NCI-H1105 treated with DMSO at 0.1 percent for 48 hours (cell line): ENCODE measurements around the gene PSMC5.
"Not testable (repeated sequence)": the region's sequence is repeated elsewhere in the genome, so short reads cannot be mapped to it uniquely, and the experiment has no call there.

Experiments
- DNase-seq: peaks from one replicate; lab custom pipeline; 2025; lab: John Stamatoyannopoulos, UW

The PSMC5 gene

DNA sequence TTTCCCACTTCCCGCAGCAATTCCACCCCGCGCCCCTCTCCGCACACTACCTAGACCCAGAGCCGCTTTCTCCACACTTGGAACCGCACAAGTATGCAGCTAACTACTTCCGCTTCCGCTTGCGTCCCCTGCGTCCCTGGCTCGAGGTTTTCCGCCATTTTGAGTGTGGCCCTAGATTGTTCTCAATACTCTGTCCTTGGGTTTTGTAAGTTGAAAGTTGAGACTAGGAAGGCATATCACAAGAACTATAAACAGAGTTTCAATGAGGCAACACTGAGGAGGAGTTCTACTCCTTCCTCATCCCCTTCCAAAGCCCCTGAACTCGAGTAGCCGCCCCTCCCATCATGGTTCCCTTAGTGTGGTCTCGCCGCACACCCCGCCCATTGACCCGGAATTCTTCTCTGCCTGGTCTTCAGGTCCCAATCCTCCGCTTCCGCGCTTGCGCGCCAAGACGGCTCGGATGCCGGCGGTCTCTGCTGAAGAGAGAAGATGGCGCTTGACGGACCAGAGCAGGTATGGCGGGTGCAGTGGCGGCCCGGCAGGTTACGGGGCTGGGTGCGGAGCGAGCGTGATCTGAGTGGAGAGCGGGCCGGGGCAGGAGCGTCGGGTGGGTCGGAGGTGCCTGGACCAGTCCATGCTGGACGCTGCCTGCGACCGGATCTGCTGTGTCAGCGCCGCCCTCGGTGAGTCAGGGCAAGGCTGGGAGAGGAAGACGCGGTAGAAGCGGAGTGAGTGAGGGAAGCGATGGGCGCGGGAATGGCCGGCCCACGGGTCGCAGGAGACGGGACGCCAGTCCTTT lies at the start of gene PSMC5, which contains the start of gene FTSJ3:
TSS of gene PSMC5 (plus strand) at position 430 of the 799 bp plus-strand sequence. CDS start at position 490, 60 bp downstream.
TSS of gene FTSJ3 (minus strand) at position 662 of the 799 bp plus-strand sequence. CDS start 761 bp downstream, outside the sequence.
- DNase-seq: peak; percentile 91

DNA sequence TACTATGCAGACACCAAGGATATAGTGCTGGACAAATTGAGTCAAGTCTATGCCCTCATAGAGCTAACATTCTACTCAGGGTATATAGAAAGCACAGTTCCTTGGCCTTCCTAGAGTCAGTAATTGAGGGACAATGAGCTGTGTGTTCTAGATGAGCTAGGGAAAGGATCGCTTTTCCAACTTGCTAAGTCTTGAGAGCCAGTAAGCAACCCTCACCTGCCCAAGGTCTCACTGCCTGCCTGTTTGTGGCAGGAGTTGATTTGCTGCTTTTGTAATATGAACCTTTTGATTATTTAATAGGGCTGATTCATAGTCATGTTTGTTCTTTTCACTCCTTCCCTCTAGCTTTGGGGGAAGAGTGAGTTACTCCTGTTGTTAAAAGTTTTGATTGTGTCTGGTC lies 46.7 kb upstream of the PSMC5 start:
- no peak for DNase-seq

DNA sequence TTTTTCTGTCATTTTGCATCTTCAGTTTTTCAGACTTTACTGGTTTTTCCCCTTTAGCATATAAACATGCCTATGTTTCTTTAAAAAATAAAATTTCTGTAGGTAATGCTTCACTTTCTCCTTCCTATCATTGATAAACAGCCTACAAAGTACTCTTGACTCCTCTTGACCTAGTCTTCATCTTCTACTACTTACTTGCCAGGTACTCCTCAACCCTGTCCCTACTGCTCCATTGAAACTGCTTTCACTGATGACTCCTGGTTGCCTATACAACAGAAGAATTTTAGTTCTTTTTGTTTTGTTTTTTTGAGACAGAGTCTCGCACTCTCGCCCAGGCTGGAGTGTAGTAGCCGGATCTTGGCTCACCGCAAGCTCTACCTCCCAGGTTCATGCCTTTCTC lies 46.3 kb upstream of the PSMC5 start:
- no peak for DNase-seq

DNA sequence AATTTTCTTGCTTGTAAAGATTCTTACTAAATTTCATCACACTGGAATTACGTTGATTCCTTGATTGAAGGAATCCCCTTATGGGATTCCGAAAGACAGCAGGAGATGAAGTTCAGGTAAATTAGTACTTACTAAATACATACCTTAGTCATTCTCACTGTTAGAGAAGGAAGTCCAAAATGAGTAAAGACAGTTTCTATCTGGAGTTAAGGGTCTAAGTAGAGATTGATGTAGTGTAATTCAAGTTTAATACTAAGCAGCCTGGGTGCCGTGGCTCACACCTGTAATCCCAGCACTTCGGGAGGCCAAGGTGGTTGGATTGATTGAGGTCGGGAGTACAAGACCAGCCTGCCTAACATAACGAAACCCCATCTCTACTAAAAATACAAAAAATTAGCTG lies 43.7 kb upstream of the PSMC5 start:
- no peak for DNase-seq

DNA sequence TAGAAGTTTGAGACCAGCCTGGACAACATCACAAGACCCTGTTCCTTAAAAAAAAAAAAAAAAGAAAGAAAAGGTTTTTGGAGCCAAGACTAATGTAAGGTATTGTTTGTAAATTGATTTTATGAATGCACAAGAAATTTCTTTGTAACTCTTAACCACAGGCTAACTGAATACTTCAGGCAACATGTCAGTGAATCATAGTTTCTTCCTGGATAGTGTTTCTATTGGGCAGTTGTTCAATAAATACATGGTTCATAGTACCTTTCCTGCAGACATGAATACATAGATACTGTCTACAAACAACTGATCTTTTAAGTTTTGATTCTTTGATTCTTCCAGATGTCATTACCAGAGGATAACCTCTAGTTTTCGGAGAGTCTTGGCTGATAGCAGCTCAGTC lies 41.7 kb upstream of the PSMC5 start:
- no peak for DNase-seq

DNA sequence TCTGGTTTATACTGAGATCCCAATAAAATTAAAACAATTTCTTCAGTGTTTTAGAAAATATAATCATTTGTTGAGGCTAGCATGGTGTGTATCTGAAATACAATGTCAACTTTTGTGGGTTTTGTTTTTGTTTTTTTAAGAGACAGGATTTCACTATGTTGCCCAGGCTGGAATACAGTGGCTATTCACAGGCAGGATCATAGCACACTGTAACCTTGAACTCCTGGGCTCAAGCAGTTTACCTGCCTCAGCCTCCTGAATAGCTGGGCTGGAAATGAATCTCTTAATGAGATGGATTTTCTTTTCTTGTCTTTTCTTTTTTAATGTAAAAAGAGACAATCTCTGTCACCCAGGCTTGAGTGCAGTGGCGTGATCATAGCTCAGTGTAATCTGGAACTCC lies 41.1 kb upstream of the PSMC5 start:
- no peak for DNase-seq

DNA sequence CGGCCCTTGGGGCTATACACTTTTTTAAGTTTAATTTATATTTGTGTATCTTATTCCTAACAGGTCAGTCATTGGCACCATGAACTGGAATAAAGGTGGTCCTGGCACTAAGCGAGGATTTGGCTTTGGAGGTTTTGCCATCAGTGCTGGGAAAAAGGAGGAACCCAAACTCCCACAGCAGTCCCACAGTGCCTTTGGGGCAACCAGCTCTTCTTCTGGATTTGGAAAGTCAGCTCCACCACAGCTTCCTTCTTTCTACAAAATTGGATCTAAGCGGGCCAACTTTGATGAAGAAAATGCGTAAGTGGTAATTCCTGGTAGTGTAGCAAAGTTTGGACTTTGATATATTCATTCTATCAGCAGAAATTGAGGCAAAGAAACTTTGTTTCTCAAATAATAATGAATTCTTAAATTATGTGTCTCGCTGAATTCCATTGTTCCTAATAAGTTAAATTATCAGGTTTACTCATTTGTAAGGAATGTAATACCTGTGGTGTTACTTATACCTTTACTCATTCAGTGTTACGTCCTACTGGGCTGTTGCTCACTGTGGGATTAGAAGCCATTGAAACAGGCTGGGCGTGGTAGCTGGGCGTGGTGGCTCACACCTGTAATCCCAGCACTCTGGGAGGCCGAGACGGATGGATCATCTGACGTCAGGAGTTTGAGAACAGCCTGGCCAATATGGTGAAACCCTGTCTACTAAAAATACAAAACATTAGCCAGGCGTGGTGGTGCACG lies 40.1 kb upstream of the PSMC5 start:
- no peak for DNase-seq

DNA sequence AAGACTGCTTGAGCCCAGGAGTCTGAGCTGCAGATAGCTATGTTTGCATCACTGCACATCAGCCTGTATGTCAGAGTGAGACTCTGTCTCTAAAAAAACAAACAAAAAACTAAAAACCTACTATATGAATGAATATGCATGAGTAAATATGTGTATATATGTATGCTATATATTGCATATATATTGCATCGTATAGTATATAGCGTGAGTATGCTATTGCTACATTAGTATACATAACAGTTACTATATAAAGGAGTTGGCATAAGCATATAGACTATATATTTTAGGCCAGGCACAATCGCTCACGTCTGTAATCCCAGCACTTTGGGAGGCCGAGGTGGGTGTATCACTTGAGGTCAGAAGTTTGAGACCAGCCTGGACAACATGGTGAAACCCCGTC lies 37.2 kb upstream of the PSMC5 start:
- DNase-seq: no peak

DNA sequence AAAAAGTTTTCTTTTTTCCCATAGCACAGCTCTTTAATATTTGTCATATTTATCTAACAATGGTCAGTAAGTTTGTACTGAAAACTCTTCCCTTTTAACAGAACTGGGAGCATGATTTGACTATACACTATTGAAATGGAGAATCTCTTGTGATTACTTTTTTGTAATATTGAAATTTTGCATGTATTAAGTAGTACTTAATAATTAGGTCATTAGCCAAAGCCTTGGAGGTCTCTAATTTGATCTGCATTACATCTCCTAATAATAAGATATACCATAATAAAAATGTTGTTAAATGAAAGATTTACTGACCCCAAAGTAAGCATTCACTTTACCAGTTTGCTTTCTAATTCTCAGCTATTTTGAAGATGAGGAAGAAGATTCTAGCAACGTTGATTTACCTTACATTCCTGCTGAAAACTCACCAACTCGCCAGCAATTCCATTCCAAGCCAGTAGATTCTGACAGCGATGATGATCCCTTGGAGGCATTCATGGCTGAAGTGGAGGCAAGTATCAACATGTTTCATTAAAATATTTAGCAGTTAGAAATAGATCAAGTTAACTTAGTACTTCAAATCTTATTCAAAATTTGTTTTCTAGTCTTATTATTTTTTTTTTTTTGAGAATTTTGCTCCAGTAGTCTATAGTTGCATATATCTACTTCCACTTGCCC lies 35.0 kb upstream of the PSMC5 start:
- DNase-seq: no peak

DNA sequence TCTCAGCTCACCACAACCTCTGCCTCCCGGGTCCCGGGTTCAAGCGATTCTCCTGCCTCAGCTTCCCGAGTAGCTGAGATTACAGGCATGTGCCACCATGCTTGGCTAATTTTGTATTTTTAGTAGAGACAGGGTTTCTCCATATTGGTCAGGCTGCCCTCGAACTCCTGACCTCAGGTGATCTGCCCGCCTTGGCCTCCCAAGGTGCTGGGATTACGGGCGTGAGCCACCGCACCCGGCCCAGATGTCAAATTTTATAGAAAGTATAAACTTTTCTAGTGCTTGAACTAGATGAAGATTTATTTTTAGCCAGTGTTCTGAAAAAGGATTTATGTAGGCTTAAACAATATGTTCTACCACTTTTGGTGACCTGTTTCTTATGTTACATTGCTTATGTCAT lies 30.9 kb upstream of the PSMC5 start:
- DNase-seq: not testable (repeated sequence)

DNA sequence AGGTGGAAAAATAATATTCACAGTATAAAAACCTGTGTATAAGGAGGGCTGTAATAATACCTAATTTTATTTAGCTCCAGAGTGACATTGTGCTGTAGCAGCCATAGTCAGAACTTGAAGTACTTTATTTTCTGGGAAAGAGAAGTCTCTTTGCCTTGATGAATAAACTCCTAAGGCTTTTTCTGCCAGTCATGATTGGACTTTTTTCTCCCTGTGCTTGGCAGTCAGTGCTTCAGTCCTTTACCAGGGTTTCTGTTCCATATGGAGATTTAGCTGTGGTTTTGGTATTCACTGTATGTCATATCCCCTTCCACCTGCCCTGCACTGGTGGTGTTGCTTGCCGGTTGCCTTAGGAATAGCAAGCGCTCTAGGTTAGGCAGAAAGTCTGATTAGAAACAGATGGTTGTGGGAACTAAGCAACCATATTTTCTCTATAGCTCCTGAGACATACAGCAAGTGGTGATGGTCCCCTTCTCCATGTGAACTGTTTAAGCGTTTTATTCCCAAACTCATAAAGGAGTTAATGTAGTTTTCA lies 28.6 kb upstream of the PSMC5 start:
- no peak for DNase-seq

DNA sequence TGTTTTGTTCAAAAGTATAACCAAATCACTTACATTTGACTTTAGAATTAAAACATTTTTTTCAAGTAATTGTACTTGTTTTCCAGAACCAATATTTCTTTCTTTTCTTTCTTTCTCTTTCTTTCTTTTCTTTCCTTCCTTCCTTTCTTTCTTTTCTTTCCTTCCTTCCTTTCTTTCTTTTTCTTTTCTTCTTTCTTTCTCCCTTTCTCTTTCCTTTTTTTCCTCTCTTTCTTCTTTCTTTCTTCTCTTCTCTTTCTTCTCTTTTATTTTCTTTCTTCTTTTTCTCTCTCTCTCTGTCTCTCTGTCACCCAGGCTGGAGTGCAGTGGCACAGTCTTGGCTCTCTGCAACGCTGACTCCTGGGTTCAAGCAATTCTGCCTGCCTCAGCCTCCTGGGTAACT lies 26.4 kb upstream of the PSMC5 start:
- no peak for DNase-seq

DNA sequence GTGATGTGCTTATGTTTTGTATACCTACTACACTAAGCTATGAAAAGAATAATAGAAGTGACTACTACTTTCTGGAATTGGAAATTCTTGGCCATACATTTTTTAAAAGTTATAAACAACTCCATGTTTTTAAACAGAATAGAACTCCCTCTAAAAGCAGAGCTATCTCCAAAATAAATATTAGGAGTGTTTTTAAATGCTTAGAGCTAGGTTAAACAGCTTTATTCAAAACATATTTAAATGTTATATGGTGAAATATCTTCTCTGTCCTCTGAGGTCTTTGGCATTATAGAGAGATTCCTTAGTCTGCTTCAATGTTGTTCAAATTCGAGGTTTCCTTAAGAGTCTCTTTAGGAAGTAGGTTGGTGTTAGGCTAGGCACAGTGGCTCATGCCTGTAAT lies 22.9 kb upstream of the PSMC5 start:
- DNase-seq: no peak

DNA sequence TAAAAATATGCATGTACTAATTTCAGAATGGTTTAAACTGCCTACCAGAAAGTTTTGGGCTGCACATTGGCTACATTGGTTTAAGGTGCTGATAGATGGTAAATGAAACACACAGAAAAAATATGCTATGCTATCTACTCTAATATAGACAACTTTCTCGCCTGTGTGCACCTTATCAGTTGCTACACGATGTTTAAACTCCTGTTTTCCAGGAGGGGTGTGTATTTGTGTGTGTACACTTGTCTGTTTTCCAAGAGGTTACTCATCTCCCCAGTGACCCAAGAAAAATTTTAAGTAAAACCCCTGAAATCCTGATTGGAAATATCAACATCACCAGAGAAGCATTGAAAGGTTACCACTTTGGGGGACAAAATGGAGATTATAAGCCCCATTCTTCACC lies 21.6 kb upstream of the PSMC5 start:
- no peak for DNase-seq

DNA sequence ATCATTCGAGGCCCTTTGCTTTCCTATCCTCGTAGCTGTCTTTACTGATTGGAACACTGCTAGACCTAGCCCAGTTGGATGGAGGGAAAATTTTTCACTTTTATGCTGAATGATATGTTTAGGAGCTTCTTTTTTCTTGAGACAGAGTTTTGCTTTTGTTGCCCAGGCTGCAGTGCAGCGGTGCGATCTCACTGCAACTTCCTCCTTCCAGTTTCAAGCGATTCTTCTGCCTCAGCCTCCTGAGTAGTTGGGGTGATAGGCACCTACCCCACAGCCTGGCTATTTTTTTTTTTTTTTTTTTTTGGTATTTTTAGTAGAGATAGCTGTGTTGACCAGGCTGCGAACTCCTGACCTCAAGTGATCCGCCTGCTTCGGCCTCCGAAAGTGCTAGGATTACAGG lies 17.3 kb upstream of the PSMC5 start:
- no peak for DNase-seq

DNA sequence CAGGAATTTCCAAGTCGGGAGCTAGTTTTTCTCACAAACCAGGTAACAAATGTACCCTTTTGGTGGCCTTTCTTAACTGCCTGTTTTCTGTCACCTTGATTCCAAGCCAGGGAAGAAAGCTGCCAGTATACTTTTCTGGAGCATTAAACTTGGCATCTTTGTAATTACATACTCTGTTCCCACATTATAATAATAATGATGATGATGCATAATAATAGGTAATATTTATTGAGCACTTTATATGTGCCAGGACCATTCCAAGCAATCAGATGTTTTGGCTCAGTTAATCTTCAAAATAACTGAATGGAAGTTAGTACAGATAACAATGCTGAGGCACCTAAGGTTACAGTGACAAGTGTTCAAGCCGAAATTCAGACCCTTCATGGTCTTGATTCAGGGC lies 11.1 kb upstream of the PSMC5 start:
- DNase-seq: no peak

DNA sequence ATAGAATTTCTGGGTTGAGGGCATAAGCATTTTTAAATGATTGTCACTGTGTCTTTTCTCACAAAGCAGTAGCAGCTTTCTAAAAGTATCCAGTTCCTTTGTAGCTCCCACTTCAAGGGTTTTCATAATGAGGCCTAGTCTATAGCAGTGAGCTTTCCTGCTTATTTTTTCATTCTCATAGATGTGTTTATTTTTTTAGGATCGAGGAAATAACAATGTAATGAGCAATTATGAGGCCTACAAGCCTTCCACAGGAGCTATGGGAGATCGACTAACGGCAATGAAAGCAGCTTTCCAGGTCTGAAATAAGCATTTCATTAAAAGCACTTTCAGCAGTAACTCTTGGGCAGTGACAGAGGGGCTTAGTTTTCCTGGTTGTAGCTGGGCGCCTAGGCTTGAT lies 10.6 kb upstream of the PSMC5 start:
- no peak for DNase-seq

DNA sequence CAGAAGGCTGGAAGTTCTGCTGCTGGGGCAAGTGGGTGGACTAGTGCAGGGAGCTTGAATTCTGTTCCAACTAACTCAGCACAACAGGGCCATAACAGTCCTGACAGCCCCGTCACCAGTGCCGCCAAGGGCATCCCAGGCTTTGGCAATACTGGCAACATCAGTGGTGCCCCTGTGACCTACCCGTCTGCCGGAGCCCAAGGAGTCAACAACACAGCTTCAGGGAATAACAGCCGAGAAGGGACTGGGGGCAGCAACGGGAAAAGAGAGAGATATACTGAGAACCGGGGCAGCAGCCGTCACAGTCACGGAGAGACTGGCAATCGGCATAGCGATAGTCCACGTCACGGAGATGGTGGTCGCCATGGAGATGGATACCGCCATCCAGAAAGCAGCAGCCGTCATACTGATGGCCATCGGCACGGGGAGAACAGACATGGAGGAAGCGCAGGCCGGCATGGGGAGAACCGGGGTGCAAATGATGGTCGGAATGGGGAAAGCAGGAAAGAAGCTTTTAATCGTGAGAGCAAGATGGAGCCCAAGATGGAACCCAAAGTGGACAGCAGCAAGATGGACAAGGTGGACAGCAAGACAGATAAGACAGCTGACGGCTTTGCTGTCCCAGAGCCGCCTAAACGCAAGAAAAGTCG lies 9.4 kb upstream of the PSMC5 start:
- no peak for DNase-seq

DNA sequence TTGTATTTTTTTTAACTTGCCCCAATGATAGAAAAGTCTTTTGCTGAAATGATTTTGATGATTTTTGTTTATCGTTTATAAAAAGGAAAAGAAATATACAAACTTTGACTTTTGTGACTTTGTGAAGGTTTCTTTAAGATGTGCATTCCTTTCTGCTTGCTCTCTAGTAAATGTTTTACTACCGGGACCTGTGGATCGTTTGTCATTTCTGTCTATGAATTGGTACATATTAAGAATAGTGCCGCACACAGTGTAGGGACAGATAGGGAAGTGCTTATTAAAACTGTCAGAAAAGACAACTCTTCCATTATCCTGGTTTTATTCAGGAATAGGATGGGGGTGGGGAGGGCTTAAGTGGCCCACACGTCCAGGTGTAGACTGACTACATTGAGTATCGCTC lies 8.1 kb upstream of the PSMC5 start:
- no peak for DNase-seq

DNA sequence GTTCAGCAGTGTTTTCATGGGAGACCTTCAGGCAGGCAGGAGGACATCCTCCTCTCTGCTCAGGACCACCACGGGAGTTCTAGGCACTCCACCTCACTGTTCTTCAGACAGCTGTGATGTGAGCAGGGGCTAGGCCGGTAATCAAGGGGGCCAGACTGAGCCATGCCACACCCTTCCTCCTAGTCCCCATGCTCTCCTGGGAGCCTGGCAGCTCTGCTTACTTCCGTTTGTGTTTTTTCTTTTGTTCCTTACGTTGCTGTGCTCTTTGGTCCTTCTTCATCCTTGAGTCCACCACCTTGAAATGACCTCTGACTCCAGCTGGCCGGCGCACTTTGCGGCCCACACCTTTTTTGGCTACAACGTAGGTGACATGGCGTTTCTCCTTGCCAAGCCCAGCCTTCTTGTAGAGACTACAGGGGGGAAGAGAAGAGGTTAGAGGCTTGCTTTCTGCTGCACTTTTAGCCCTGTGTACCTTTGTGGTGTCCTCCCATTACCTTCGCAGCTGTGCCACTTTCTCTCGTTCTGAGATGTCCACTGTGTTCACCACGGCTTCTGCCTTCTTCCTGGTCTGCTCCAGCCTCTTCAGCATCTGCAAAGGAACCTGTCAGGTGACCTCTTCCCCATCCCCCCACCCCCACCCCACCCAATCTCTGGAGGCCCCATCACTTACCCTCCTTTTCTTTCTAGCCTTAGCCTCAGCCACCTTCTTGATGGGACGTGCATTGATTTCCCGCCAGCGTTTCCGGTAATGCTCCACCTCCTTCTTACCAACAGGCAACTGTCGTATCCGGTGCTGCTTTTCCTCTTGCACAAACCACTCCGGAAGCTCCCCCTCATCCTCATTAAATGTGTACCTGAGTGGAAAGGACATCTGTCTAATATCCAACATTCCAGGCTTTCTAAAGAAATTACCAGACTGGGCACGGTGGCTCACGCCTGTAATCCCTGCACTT lies 7.4 kb upstream of the PSMC5 start:
- DNase-seq: no peak
